ENCODE data around the gene SLC4A3.
"Not testable (repeated sequence)": the region's sequence is repeated elsewhere in the genome, so short reads cannot be mapped to it uniquely, and the experiment has no call there.

Gene SLC4A3

GRCh38 chr2:219645631-219646527 is 18.4 kb downstream of the SLC4A3 start:
- peak; percentile 76 to 83 for DNase-seq (ENCODE audit: low read depth in 2 of 2)
- TF ChIP-seq CTCF (IDR thresholded peaks at IDR 0.05; ENCODE audit: low read depth, low read length), result no peak

GRCh38 chr2:219648176-219648575 is 20.7 kb downstream of the SLC4A3 start:
- no peak for TF ChIP-seq CTCF (IDR thresholded peaks at IDR 0.05; ENCODE audit: low read depth, low read length)
- no peak overlapping the region for H3K4me3 ChIP-seq (replicated peaks in 1 of 2; ENCODE audit: low read depth in 2 of 2, low read length in 2 of 2)
- DNase-seq (ENCODE audit: low read depth in 2 of 2), result no peak

More at GRCh38 chr2:219645631-219646527, 18.4 kb downstream of the SLC4A3 start:
- no peak overlapping the region for H3K4me3 ChIP-seq (replicated peaks in 1 of 2; ENCODE audit: low read depth in 2 of 2, low read length in 2 of 2)

- no peak for TF ChIP-seq CTCF (IDR thresholded peaks at IDR 0.05; ENCODE audit: low read depth, low read length)
- no peak overlapping the region for H3K4me3 ChIP-seq (replicated peaks in 1 of 2; ENCODE audit: low read depth in 2 of 2, low read length in 2 of 2)
- no peak for DNase-seq (ENCODE audit: low read depth in 2 of 2)
Observed at GRCh38 chr2:219648963-219649362, 21.5 kb downstream of the SLC4A3 start.

- TF ChIP-seq CTCF (IDR thresholded peaks at IDR 0.05; ENCODE audit: low read depth, low read length), result no peak
- H3K4me3 ChIP-seq (replicated peaks in 1 of 2; ENCODE audit: low read depth in 2 of 2, low read length in 2 of 2), result no peak overlapping the region
Observed at GRCh38 chr2:219650426-219651248, 23.2 kb downstream of the SLC4A3 start.

GRCh38 chr2:219651656-219652055 is 24.2 kb downstream of the SLC4A3 start:
- H3K4me3 ChIP-seq (replicated peaks in 1 of 2; ENCODE audit: low read depth in 2 of 2, low read length in 2 of 2); DNase-seq (ENCODE audit: low read depth in 2 of 2): not testable (repeated sequence)

More at GRCh38 chr2:219650426-219651248, 23.2 kb downstream of the SLC4A3 start:
- DNase-seq (ENCODE audit: low read depth in 2 of 2), result no peak

- peak; percentile 41 to 70 for DNase-seq (ENCODE audit: low read depth in 2 of 2)
- no peak for TF ChIP-seq CTCF (IDR thresholded peaks at IDR 0.05; ENCODE audit: low read depth, low read length)
- H3K4me3 ChIP-seq (replicated peaks in 1 of 2; ENCODE audit: low read depth in 2 of 2, low read length in 2 of 2), result no peak overlapping the region
Observed at GRCh38 chr2:219656526-219656925, 29.1 kb downstream of the SLC4A3 start.

Measured in cardiac fibroblast (primary cell).